HepG2 (cell line): Measurements from ENCODE around the gene KCNK7. TPM values are rescaled to one million over a fixed set of nuclear protein-coding genes. Genes with fewer than 3 reads are reported as not detected.

ENCODE experiments used
- ARNT2 ChIP-seq: sonication (generic); formaldehyde crosslinking; IDR thresholded peaks from 2 replicates; pipeline ENCODE4 v1.8.0; 2022; ENCODE audit warnings: mild to moderate bottlenecking, low read depth, missing genetic modification reagents, moderate library complexity
- CBFB ChIP-seq: sonication (generic); formaldehyde crosslinking; IDR thresholded peaks from 2 replicates; pipeline ENCODE4 v1.4.0; 2020; ENCODE audit warnings: missing genetic modification reagents
- ELF3 ChIP-seq: IDR thresholded peaks from 2 replicates; pipeline ENCODE4 v1.6.1; 2016; ENCODE audit warnings: missing genetic modification reagents, missing compliant biosample characterization
- GATAD2A ChIP-seq: IDR thresholded peaks from 2 replicates; pipeline ENCODE4 v1.6.1; 2016
- HOXA5 ChIP-seq: sonication (generic); formaldehyde crosslinking; IDR thresholded peaks from 2 replicates; pipeline ENCODE4 v1.4.0; 2020; ENCODE audit warnings: missing genetic modification reagents
- IKZF1 ChIP-seq: fragments of 450-650 bp; IDR thresholded peaks from 2 replicates; pipeline ENCODE4 v1.7.1; 2016
- RXRB ChIP-seq: IDR thresholded peaks from 2 replicates; pipeline ENCODE4 v1.6.1; 2016; ENCODE audit warnings: borderline replicate concordance, missing genetic modification reagents, missing compliant biosample characterization
- ZBTB38 ChIP-seq: sonication (generic); formaldehyde crosslinking; IDR thresholded peaks from 2 replicates; pipeline ENCODE4 v1.5.1; 2020; ENCODE audit warnings: mild to moderate bottlenecking, missing genetic modification reagents
- ZMYM3 ChIP-seq: sonication (generic); formaldehyde crosslinking; IDR thresholded peaks from 2 replicates; pipeline ENCODE4 v1.5.1; 2020; ENCODE audit warnings: mild to moderate bottlenecking, missing genetic modification reagents
- ZNF343 ChIP-seq: sonication (generic); formaldehyde crosslinking; IDR thresholded peaks from 2 replicates; pipeline ENCODE4 v1.4.0; 2020; ENCODE audit warnings: mild to moderate bottlenecking, missing genetic modification reagents
- polyA plus RNA-seq, 8 experiments: library from polyadenylated mRNA; depleted of rRNA in 3 of 8; stranded (reverse) in 7 of 8; unstranded in 1 of 8; fragments of >200 nt; fragmentation: Illumina TruSeq in 4 of 8; extraction: Trizol in 4 of 8; gene quantifications; 2 replicates each; pipeline versions ENCODE4 v1.2.1 to v1.2.3, GENCODE V29; 2011 to 2016; ENCODE audit warnings: low read depth in 4 of 8, missing spikeins in 1 of 8, mixed read lengths in 1 of 8; ENCODE audit not compliant: insufficient read depth in 1 of 8
- total RNA-seq, 5 experiments: library from RNA; depleted of rRNA; stranded (reverse); fragments of >200 nt; fragmentation: Illumina TruSeq; extraction: Trizol; gene quantifications; 2 replicates each; pipeline ENCODE4 v1.2.3, GENCODE V29; 2016; ENCODE audit warnings: low read depth in 1 of 5
- TF ChIP-seq, protein P1 (sequence below): sonication (generic); formaldehyde crosslinking; IDR thresholded peaks from 2 replicates; pipeline ENCODE4 v1.8.0; 2022; ENCODE audit warnings: mild to moderate bottlenecking, missing genetic modification reagents
- TF ChIP-seq, protein P2 (sequence below): sonication (generic); formaldehyde crosslinking; IDR thresholded peaks from 2 replicates; pipeline ENCODE4 v1.4.0; 2020; ENCODE audit warnings: missing genetic modification reagents
- TF ChIP-seq, protein P3 (sequence below): sonication (generic); formaldehyde crosslinking; IDR thresholded peaks from 2 replicates; pipeline ENCODE4 v1.5.0; 2020; ENCODE audit warnings: mild to moderate bottlenecking, missing genetic modification reagents, moderate library complexity
- TF ChIP-seq, protein P4 (sequence below), 2 experiments: sonication (generic) in 1 of 2; formaldehyde crosslinking in 1 of 2; IDR thresholded peaks; 2 replicates each; pipeline versions ENCODE4 v1.5.1 to v1.6.1; 2011 to 2020; ENCODE audit warnings: borderline replicate concordance in 1 of 2, low read depth in 1 of 2, low read length in 1 of 2, mild to moderate bottlenecking in 1 of 2, missing genetic modification reagents in 1 of 2, moderate library complexity in 1 of 2
- TF ChIP-seq, protein P5 (sequence below): sonication (generic); formaldehyde crosslinking; IDR thresholded peaks from 2 replicates; pipeline ENCODE4 v1.5.0; 2020; ENCODE audit warnings: mild to moderate bottlenecking, missing genetic modification reagents, borderline replicate concordance
- TF ChIP-seq, protein P6 (sequence below): sonication (generic); formaldehyde crosslinking; IDR thresholded peaks from 2 replicates; pipeline ENCODE4 v1.8.0; 2022; ENCODE audit warnings: missing genetic modification reagents, mild to moderate bottlenecking, moderate library complexity, borderline replicate concordance

Gene KCNK7
- total and polyA plus RNA-seq, 2 of the 13 experiments (the other 11 are each of a cell fraction or from before 2014, with no cell fraction given), result 0.11 TPM; not detected in 1

DNA sequence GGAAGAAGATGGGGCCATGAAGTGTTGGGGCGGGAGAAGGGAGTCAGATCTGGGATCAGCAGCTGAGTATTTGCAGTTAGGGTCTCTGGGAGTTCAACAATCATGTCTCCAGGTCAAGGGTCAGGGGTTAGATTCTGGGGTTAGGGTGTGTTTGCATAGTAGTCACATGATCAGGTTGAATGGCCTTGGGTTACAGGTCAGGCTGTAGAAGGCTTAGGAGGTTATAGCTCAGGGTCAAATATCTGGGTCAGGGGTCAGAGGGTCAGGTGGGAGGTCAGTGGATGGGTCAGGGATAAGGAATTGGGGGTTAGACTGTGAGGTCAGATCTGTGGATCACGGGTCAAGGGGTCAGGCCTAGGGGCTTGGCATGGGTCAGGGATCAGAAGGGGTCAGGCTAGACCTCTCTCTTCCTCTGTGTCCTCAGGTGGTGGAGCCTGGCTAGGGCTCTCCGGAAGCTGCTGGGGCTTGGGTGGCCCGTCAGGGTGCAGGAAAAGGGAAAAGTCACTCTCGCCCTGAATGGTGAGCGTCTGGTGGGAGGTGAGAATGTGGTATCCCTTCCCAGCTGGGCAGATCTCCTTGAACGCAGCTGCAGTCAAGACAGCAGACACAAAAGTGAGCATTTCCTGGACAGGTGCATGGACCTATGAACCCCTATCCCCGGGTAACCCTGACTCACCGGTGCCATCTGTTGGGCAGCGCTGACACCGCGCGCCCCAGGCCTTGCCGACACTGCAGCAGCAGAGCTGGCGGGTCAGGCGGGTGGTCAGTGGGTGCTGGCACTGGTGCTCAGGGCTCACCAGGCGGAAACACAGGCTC, 43.8 kb downstream of the KCNK7 start (continued):
- TF ChIP-seq, protein P1, sequence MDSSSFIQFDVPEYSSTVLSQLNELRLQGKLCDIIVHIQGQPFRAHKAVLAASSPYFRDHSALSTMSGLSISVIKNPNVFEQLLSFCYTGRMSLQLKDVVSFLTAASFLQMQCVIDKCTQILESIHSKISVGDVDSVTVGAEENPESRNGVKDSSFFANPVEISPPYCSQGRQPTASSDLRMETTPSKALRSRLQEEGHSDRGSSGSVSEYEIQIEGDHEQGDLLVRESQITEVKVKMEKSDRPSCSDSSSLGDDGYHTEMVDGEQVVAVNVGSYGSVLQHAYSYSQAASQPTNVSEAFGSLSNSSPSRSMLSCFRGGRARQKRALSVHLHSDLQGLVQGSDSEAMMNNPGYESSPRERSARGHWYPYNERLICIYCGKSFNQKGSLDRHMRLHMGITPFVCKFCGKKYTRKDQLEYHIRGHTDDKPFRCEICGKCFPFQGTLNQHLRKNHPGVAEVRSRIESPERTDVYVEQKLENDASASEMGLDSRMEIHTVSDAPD (CRISPR knock-in tag), result peak; percentile 25; the same call in 1 of the 2 replicates
- TF ChIP-seq, protein P2, sequence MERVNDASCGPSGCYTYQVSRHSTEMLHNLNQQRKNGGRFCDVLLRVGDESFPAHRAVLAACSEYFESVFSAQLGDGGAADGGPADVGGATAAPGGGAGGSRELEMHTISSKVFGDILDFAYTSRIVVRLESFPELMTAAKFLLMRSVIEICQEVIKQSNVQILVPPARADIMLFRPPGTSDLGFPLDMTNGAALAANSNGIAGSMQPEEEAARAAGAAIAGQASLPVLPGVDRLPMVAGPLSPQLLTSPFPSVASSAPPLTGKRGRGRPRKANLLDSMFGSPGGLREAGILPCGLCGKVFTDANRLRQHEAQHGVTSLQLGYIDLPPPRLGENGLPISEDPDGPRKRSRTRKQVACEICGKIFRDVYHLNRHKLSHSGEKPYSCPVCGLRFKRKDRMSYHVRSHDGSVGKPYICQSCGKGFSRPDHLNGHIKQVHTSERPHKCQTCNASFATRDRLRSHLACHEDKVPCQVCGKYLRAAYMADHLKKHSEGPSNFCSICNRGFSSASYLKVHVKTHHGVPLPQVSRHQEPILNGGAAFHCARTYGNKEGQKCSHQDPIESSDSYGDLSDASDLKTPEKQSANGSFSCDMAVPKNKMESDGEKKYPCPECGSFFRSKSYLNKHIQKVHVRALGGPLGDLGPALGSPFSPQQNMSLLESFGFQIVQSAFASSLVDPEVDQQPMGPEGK (CRISPR knock-in tag), result peak; percentile 71
- TF ChIP-seq, protein P3, sequence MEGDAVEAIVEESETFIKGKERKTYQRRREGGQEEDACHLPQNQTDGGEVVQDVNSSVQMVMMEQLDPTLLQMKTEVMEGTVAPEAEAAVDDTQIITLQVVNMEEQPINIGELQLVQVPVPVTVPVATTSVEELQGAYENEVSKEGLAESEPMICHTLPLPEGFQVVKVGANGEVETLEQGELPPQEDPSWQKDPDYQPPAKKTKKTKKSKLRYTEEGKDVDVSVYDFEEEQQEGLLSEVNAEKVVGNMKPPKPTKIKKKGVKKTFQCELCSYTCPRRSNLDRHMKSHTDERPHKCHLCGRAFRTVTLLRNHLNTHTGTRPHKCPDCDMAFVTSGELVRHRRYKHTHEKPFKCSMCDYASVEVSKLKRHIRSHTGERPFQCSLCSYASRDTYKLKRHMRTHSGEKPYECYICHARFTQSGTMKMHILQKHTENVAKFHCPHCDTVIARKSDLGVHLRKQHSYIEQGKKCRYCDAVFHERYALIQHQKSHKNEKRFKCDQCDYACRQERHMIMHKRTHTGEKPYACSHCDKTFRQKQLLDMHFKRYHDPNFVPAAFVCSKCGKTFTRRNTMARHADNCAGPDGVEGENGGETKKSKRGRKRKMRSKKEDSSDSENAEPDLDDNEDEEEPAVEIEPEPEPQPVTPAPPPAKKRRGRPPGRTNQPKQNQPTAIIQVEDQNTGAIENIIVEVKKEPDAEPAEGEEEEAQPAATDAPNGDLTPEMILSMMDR (CRISPR knock-in tag), result peak; percentile 83
- TF ChIP-seq GATAD2A (peak; percentile 57), ELF3 (CRISPR knock-in tag) (peak; percentile 72; the same call in 1 of the 2 replicates), ARNT2 (CRISPR knock-in tag) (peak; percentile 38; the same call in 1 of the 2 replicates), HOXA5 (no peak), ZNF343 (CRISPR knock-in tag) (no peak), IKZF1 (no peak), CBFB (CRISPR knock-in tag) (no peak), ZMYM3 (0 out of 2 replicates have a peak, but pooled peaks have one; percentile 10), ZBTB38 (CRISPR knock-in tag) (peak; percentile 100), RXRB (peak; percentile 98)
- TF ChIP-seq, protein P4, sequence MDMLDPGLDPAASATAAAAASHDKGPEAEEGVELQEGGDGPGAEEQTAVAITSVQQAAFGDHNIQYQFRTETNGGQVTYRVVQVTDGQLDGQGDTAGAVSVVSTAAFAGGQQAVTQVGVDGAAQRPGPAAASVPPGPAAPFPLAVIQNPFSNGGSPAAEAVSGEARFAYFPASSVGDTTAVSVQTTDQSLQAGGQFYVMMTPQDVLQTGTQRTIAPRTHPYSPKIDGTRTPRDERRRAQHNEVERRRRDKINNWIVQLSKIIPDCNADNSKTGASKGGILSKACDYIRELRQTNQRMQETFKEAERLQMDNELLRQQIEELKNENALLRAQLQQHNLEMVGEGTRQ (IDR thresholded peaks at IDR 0.05; ENCODE audit: low read depth, low read length), result no peak
- TF ChIP-seq, protein P4 (CRISPR knock-in tag; IDR thresholded peaks at IDR 0.05; ENCODE audit: borderline replicate concordance), result peak; percentile 87
- TF ChIP-seq, protein P5, sequence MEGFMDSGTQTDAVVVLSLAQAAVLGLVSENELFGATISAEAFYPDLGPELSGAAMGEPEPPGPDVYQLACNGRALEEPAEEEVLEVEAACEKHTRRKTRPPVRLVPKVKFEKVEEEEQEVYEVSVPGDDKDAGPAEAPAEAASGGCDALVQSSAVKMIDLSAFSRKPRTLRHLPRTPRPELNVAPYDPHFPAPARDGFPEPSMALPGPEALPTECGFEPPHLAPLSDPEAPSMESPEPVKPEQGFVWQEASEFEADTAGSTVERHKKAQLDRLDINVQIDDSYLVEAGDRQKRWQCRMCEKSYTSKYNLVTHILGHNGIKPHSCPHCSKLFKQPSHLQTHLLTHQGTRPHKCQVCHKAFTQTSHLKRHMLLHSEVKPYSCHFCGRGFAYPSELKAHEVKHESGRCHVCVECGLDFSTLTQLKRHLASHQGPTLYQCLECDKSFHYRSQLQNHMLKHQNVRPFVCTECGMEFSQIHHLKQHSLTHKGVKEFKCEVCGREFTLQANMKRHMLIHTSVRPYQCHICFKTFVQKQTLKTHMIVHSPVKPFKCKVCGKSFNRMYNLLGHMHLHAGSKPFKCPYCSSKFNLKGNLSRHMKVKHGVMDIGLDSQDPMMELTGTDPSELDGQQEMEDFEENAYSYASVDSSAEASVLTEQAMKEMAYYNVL (CRISPR knock-in tag), result no peak
- TF ChIP-seq, protein P6, sequence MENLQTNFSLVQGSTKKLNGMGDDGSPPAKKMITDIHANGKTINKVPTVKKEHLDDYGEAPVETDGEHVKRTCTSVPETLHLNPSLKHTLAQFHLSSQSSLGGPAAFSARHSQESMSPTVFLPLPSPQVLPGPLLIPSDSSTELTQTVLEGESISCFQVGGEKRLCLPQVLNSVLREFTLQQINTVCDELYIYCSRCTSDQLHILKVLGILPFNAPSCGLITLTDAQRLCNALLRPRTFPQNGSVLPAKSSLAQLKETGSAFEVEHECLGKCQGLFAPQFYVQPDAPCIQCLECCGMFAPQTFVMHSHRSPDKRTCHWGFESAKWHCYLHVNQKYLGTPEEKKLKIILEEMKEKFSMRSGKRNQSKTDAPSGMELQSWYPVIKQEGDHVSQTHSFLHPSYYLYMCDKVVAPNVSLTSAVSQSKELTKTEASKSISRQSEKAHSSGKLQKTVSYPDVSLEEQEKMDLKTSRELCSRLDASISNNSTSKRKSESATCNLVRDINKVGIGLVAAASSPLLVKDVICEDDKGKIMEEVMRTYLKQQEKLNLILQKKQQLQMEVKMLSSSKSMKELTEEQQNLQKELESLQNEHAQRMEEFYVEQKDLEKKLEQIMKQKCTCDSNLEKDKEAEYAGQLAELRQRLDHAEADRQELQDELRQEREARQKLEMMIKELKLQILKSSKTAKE, result 0 out of 2 replicates have a peak, but pooled peaks have one; percentile 10
